ENCODE results near the gene KDM2A.
A peak's percentile ranks its signal among the peaks of the same experiment; 100 is the strongest.

KDM2A gene

GRCh38 chr11:67262731-67263675, 143.9 kb downstream of the KDM2A start:
- peak; percentile 85 for DNase-seq

- DNase-seq, result no peak
These were observed 145.2 kb downstream of the KDM2A start for GRCh38 chr11:67264260-67264659.

GRCh38 chr11:67264877-67265632, 146.0 kb downstream of the KDM2A start:
- DNase-seq, result no peak

GRCh38 chr11:67265633-67266448, 146.8 kb downstream of the KDM2A start:
- DNase-seq, result peak; percentile 86

GRCh38 chr11:67266449-67267187, 147.6 kb downstream of the KDM2A start, which contains the start of gene GRK2:
Gene GRK2, plus strand, starts transcription at chr11:67266473. Its CDS starts 227 bp downstream, at chr11:67266700.
- no peak for DNase-seq

- DNase-seq, result peak; percentile 59
These were observed 148.4 kb downstream of the KDM2A start for GRCh38 chr11:67267188-67268080.

GRCh38 chr11:67268081-67268961, 149.3 kb downstream of the KDM2A start:
- DNase-seq, result peak; percentile 83

GRCh38 chr11:67268962-67269268, 149.9 kb downstream of the KDM2A start:
- no peak for DNase-seq

- no peak for DNase-seq
These were observed 150.6 kb downstream of the KDM2A start for GRCh38 chr11:67269401-67270255.

GRCh38 chr11:67270256-67271204, 151.5 kb downstream of the KDM2A start:
- DNase-seq, result no peak

GRCh38 chr11:67271205-67271540, 152.1 kb downstream of the KDM2A start:
- no peak for DNase-seq

- peak; percentile 81 for DNase-seq
These were observed 152.7 kb downstream of the KDM2A start for GRCh38 chr11:67271541-67272284.

- no peak for DNase-seq
These were observed 153.5 kb downstream of the KDM2A start for GRCh38 chr11:67272327-67273259.

- no peak for DNase-seq
These were observed 154.4 kb downstream of the KDM2A start for GRCh38 chr11:67273260-67273990.

All from stimulated activated CD8-positive, alpha-beta memory T cell treated with anti-CD3 and anti-CD28 coated beads, Interleukin-4, amount 100 ng/mL, for 48 hours (primary cell).